Inflammatory macrophage treated with lipopolysaccharide for 1 hour (primary cell): Measurements from ENCODE around the gene MAP7.
"Not testable (repeated sequence)": the region's sequence is repeated elsewhere in the genome, so short reads cannot be mapped to it uniquely, and the experiment has no call there.

ENCODE experiments used
- DNase-seq, 2 donors: peaks; one replicate each; pipeline ENCODE4 v3.0.0-alpha.2; 2020 to 2022

MAP7 gene

GRCh38 chr6:136550330-136551071 is at the start of gene MAP7:
Gene MAP7 (minus strand): TSS chr6:136550422. CDS start chr6:136550408, 14 bp downstream.
- peak; percentile 35 to 39 for DNase-seq

DNA sequence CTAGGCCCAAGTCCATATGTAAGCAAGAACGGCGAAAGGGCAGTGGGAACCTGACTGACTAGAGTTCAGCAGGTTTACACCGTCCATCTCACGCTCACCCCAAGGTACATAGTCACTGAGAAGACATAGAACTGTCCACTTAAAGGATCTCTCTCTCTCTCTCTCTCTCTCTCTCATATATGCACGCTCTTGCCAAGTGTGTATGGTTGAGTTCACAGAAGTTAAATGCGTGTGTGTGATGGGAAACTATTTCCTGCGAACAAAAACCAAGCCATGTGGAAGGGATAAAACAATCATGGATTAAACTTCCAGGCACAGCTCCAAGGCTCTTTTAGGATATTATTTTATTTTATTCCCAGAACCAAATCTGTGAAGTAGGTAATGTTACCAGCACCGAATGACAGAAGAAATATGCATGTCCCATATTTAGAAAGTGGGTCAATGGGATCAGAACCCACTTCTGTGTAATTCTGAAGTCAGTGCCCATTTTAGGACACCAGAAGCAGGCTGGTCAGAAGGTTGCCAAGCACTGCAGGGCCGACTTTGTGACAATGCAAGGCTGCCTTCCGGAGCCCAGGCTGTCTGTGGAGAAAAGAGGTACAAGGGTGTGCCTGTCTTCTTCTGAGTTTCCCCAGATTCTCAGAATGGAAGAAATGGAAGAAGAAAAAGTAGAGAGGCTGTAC is 49.2 kb upstream of the MAP7 start:
- DNase-seq = no peak

GRCh38 chr6:136598048-136598447 is 47.8 kb upstream of the MAP7 start:
- DNase-seq = no peak

- DNase-seq = no peak
These were observed 44.4 kb upstream of the MAP7 start for GRCh38 chr6:136594671-136595070.

DNA sequence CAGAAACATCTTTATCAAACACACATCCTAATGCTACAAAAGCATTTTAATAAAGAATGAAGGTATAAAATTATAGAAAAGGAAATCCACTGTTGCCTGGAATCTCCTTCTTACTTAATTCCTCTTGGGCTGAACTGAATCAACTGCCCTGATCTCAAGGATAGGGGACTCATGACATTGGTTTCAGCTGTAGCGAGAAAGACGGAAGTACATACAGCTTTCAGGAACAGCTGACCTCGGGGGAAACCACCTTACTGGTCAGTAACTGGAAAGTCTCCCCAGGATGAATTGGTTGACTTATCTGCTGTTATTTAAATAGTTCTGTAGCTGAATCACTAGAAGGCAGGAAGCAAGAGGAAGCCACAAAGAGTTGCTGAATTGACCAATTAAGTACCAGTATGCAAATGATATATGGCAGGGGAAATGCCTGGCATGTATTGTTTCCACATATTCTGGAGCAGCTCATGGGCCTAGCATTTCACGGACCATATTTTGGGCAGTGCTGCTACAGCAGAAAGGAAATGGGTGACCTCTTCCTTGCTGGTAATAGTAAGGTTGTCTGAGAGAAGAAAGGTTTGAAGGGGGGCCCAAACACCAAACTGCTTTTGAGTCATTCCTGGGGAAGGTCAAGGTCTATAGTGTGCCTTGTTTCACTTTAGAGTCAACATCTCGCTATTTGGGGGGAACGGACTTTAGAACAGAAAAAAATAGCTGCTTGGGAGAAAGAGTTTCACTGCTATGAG is 43.7 kb upstream of the MAP7 start:
- peak; percentile 93 to 100 for DNase-seq

DNA sequence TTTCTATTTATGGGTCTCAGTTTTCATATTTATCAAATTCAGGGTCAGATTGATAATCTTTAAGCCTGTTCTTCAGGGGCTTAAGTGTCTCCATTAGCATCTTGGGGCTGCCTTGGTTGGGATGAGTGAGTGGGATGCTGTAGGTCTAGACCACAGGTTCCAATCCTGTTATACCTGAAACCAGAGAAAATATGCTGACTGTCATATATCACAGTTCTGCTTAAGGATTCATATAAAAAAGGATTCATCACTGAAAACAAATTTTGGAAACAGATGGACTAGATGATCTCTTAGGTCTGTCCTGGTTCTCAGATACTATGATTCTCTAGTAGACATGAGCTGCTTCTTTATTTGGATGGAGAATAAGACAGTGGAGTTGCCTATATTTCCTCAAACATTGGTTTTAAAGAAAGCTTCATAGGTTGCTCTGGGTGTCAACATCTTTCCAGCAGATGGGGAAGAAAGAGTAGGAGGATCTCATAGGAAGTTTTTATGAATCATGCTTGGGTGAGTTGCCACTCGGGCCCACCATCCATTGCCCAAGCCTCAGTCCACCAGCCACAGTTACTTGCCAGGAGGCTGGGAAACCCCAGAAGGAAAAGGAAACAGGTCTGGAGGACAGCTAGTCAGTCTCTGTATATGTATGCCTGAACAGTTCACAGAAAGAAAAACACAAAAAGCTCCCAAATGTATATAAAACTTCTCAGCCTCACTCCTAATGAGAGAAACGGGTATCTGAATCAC is 42.9 kb upstream of the MAP7 start:
- DNase-seq = peak; percentile 92 to 99

DNA sequence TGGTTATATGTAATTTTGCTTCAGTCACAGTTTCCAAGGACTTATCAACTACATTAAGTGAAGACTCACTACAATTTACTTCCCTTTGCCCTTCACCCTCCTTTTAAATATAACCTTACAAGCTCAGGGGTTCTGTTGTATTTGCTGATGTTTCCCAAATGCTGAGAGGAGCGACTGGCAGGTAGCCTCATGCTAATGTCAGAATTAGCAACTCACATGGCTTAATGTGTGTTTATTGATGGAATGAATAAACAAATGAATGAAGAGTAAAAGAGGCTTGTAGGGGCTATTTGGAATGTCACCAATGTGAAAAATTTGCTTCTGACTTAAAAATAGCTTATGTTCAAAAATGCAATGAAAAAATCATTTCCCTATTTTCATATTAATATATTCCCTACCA is 41.4 kb upstream of the MAP7 start:
- DNase-seq = no peak

DNA sequence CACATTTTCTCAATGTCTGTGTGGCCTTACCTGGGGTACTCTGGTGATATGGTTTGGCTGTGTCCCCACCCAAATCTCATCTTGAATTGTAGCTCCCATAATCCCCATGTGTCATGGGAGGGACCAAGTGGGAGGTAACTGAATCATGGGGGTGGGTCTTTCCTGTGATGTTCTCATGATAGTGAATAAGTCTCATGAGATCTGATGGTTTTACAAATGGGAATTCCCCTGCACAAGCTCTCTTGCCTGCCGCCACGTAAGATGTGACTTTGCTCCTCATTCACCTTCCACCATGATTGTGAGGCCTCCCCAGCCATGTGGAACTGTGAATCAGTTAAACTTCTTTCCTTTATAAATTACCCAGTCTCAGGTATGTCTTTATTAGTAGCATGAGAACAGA is 40.6 kb upstream of the MAP7 start:
- DNase-seq = peak in 1 of 2 donors; percentile 55

- DNase-seq = peak in 1 of 2 donors; percentile 53
These were observed 37.3 kb upstream of the MAP7 start for GRCh38 chr6:136587527-136587926.

DNA sequence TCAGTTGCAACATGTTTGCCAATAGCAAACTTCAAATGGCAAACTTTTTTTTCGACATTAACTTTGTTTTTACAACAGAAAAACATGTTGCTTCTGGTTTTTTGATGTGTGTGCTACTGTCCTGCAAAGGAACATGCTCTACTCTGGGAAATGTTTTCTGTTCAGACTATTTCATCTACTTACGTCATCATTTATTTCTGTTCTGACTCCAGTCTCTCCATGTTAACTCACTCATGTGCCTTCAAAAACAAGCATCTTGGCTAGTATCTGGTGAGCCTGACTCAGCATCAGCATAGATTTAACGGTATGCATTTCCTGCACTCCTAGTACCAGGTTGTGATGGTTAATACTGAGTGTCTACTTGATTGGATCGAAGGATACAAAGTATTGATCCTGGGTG is 36.1 kb upstream of the MAP7 start:
- peak in 1 of 2 donors; percentile 30 for DNase-seq

- DNase-seq = not testable (repeated sequence)
These were observed 35.3 kb upstream of the MAP7 start for GRCh38 chr6:136585523-136585922.

- DNase-seq = not testable (repeated sequence)
These were observed 34.1 kb upstream of the MAP7 start for GRCh38 chr6:136584290-136584689.

DNA sequence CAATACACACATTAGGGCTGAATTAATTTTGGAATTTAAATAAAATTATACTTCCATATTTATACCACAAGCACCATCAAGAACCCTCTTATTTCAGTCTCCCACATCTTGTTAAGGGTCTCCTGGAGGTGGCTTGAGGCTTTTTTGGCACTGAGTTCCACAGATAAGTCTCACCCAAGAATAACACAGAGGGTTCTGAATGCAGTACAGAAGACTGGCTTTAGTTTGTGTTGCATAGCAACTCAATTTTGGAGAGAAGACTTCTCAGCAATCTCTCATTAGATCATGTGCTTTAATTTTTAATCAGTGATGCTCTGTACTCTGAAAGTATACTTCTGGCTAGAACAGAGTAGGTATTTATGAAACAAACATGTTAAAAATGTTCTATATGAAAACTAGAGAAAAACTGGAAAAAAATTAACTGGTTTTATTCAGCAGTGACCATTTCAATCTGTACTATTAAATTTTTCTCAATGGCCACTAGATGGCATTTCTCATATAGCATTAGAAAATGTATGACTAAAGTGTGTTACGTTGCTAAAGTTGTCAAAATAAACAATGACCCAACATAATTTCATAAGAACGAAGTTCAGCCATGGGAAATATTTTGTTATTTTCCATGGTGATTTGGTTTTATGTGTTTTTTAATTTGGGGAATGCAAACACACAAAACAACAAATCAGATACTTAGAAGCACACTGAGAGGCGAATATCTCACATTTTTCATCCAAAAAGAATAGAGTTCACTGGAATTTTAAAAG is 32.7 kb upstream of the MAP7 start:
- peak; percentile 85 to 90 for DNase-seq

DNA sequence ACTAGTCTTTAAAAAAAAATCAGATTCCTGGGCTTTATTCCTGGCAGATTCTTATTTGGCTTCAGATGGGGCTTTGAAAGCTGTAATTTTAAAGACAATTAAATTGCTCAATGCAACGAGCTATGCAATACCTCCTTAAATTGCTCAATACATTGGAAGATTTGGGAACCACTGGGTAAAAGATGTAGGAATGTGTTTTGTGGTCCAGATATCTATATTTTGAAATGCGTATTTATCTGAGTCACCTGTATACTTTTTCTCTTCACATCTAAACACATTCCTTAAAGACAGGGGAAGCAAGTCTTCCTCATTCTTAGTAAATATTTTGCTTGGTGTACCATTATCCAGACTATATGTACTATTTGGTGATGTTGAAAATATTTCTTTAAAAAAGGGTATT is 29.6 kb upstream of the MAP7 start:
- DNase-seq = no peak

DNA sequence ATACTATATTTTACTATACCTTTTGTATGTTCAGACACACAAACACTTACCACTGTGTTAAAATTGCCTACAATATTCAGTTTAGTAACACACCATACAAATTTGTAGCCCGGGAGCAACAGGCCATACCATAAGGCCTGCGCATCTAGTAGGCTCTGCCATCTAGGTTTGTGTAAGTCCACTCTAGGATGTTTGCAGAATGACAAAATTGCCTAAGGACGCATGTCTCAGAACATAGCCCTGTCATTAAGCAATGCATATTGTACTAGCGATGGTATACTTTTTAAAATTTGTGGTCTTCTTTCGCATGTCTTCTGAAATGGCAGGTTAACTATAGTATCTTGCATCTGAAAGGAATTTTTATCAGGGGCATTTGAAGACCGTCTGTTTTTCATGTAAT is 26.6 kb upstream of the MAP7 start:
- DNase-seq = no peak

DNA sequence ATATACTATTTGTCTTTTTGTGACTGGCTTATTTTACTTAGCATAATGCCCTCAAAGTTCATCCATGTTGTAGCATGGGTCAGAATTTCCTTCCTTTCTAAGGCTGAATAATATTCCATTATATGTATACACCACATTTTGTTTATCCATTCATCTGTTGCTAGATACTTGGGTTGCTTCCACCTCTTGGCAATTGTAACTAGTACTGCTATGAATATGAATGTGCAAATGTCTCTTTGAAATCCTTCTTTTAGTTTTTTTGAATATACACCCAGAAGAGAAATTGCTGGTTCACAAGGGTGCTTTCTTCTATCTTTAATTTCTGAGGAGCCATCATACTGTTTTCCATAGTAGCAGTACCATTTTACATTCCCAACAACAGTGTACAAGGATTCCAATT is 21.3 kb upstream of the MAP7 start:
- DNase-seq = no peak

- no peak for DNase-seq
These were observed 20.8 kb upstream of the MAP7 start for GRCh38 chr6:136571065-136571464.

DNA sequence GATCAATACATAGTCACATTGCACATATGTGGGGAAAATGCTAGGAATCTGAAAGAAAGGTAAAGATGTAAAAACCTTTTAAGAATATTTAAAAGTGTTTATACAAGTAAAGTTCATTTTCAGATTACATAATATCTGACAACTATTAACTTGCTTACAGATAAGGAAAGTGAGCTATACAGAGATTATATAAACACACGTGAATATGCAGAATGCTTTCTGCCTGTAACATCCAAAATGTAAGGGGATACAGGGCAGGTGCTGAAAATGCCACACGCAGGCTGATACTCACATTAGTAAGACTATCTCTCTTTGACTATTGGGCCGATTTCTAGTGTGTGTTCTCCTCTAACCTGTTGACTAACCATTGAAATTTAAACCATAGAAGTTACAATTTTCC is 17.9 kb upstream of the MAP7 start:
- DNase-seq = no peak

DNA sequence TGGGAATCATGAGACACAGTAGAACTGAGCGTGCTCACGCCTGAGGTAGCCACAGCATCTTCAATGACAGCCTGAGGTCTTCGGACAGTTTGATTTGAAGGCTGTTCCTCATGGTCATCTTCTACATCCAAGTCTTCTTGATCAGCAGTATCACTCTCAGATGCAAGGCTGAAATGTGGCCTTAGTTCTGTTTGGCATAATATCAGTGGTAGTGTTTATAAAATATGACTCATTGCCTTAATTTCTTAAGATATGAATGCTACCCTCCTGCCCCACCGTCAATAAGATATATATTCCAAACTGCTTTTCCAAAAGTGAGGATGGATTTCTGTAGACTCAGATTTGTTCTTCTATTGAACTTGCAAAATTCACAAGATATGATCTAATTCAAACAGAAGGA is 17.5 kb upstream of the MAP7 start:
- DNase-seq = no peak

GRCh38 chr6:136566851-136567250 is 16.6 kb upstream of the MAP7 start:
- DNase-seq = no peak

DNA sequence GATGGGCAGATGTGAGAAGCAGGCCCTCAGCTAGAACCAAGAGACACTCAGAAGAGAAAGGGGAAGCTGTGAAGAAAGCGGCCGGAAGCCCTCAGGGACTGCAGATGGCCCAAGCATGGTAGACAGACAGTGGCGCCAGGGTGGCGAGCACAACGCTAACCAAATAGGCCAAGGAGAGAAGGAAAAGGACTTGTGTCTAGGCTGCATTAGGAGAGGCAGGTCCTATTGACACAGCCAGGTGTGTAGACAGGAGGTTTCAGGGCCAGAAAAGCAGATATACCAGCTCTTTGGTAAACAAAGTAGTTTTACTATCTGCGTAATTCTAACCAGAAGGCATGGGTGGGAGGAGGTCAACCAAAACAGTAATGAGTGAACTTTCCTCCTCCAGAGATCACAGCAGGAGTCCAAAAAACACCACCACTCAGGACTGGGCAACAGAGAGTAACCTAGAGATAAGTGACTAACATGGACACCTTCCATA is 15.8 kb upstream of the MAP7 start:
- DNase-seq = peak; percentile 22 to 41

- no peak for DNase-seq
These were observed 14.0 kb upstream of the MAP7 start for GRCh38 chr6:136564180-136564579.
